H1 (cell line): ENCODE results near the gene ATP6V1E1. TPM values are rescaled to one million over a fixed set of nuclear protein-coding genes. Genes with fewer than 3 reads are reported as not detected.

Source experiments
- CTCF ChIA-PET: fragments of 300-600 bp; sonication (Branson Sonifier 250); formaldehyde crosslinking; loops from one replicate; lab custom pipeline; 2021; ENCODE audit not compliant: partially characterized antibody; lab: Charles Lee
- POLR2A ChIA-PET: fragments of 300-600 bp; sonication (Branson Sonifier 250); formaldehyde crosslinking; loops from one replicate; lab custom pipeline; 2021; ENCODE audit warnings: inconsistent platforms; ENCODE audit not compliant: partially characterized antibody; lab: Charles Lee
- DNase-seq, 2 experiments: peaks; one replicate each; pipeline versions ENCODE4 v3.0.0 to v3.0.0-alpha.2; 2010 to 2022; ENCODE audit warnings: low spot score in 2 of 2, low read depth in 1 of 2, mixed read lengths in 1 of 2
- FAIRE-seq: peaks from 2 replicates; lab custom pipeline; 2011; peaks lifted over from hg19 to GRCh38; lab: Jason Lieb, UNC
- H2AFZ ChIP-seq: 2 replicates; pipeline ENCODE4 v1.8.1; 2012; ENCODE audit warnings: low read length, inconsistent platforms
- H2AK5ac ChIP-seq: 2 replicates; pipeline ENCODE4 v1.6.1; 2013; ENCODE audit warnings: low read depth, low read length
- H2BK120ac ChIP-seq: replicated peaks from 2 replicates; pipeline ENCODE3; 2013; ENCODE audit warnings: low read depth, low read length, inconsistent platforms
- H2BK12ac ChIP-seq: 2 replicates; pipeline ENCODE4 v1.6.1; 2013; ENCODE audit warnings: low read depth, low read length
- H2BK15ac ChIP-seq: 2 replicates; pipeline ENCODE4 v1.6.1; 2013; ENCODE audit warnings: low read length
- H2BK20ac ChIP-seq: 2 replicates; pipeline ENCODE4 v1.6.1; 2013; ENCODE audit warnings: low read length
- H2BK5ac ChIP-seq: 2 replicates; pipeline ENCODE4 v1.6.1; 2013; ENCODE audit warnings: low read depth, low read length
- H3K14ac ChIP-seq: 2 replicates; pipeline ENCODE4 v1.6.1; 2013; ENCODE audit warnings: inconsistent platforms; ENCODE audit not compliant: insufficient read length
- H3K18ac ChIP-seq: 2 replicates; pipeline ENCODE4 v1.6.1; 2013; ENCODE audit warnings: low read length; ENCODE audit errors: extremely low read depth
- H3K23ac ChIP-seq: 2 replicates; pipeline ENCODE4 v1.6.1; 2013; ENCODE audit warnings: inconsistent platforms; ENCODE audit not compliant: insufficient read length
- H3K23me2 ChIP-seq: 2 replicates; pipeline ENCODE4 v1.6.1; 2013; ENCODE audit warnings: low read depth, low read length
- H3K27ac ChIP-seq: 2 replicates; pipeline ENCODE4 v1.6.1; 2011; ENCODE audit warnings: low read depth, low read length, inconsistent platforms
- H3K27me3 ChIP-seq, 4 experiments: replicated peaks in 1 of 4; 1 replicate in 1 of 4; 2 replicates in 3 of 4; pipeline versions ENCODE4 v1.6.1 to v1.8.1; 2011 to 2013; ENCODE audit warnings: low read length in 3 of 4, mild to moderate bottlenecking in 3 of 4, inconsistent platforms in 2 of 4, mixed read lengths in 2 of 4, moderate library complexity in 1 of 4; ENCODE audit not compliant: control insufficient read depth in 3 of 4, insufficient read depth in 3 of 4; ENCODE audit errors: extremely low read depth in 1 of 4
- H3K36me3 ChIP-seq, 4 experiments: 2 replicates each; pipeline versions ENCODE4 v1.6.1 to v1.8.1; 2011 to 2013; ENCODE audit warnings: mild to moderate bottlenecking in 4 of 4, low read length in 3 of 4, moderate library complexity in 2 of 4, control low read depth in 1 of 4, inconsistent platforms in 1 of 4; ENCODE audit not compliant: insufficient read depth in 4 of 4, control insufficient read depth in 2 of 4
- H3K4ac ChIP-seq: replicated peaks from 2 replicates; pipeline ENCODE3; 2013; ENCODE audit warnings: low read length, low read depth, mixed read lengths, inconsistent platforms; ENCODE audit not compliant: insufficient read length
- H3K4me1 ChIP-seq, 4 experiments: replicated peaks in 1 of 4; 1 replicate in 1 of 4; 2 replicates in 3 of 4; pipeline versions ENCODE4 v1.6.1 to v1.8.1; 2011 to 2013; ENCODE audit warnings: low read length in 3 of 4, inconsistent platforms in 2 of 4, mixed read lengths in 1 of 4; ENCODE audit not compliant: insufficient read depth in 4 of 4, control insufficient read depth in 3 of 4
- H3K4me2 ChIP-seq, 2 experiments: 2 replicates each; pipeline versions ENCODE4 v1.6.1 to v1.8.1; 2011 to 2013; ENCODE audit warnings: low read depth in 2 of 2, low read length in 2 of 2, control low read depth in 1 of 2, inconsistent platforms in 1 of 2, mild to moderate bottlenecking in 1 of 2; ENCODE audit not compliant: insufficient read depth in 1 of 2
- H3K4me3 ChIP-seq, 4 experiments: fragments of 200-600, 300-600 bp in 1 of 4; sonication (generic), shearing (Covaris generic), sonication (Bioruptor Twin) in 1 of 4; 2 replicates each; pipeline versions ENCODE4 v1.5.1 to v1.8.1; 2011 to 2016; ENCODE audit warnings: low read length in 4 of 4, low read depth in 3 of 4, control low read depth in 2 of 4, inconsistent platforms in 2 of 4, mild to moderate bottlenecking in 2 of 4, mixed read lengths in 1 of 4, moderate library complexity in 1 of 4; ENCODE audit not compliant: insufficient read depth in 2 of 4; ENCODE audit errors: extremely low read depth in 1 of 4
- H3K56ac ChIP-seq: replicated peaks from 2 replicates; pipeline ENCODE3; 2013; ENCODE audit warnings: low read depth, mild to moderate bottlenecking, mixed read lengths, low read length, inconsistent platforms; ENCODE audit not compliant: insufficient read length
- H3K79me1 ChIP-seq: 2 replicates; pipeline ENCODE4 v1.6.1; 2013; ENCODE audit warnings: low read depth, low read length, control low read depth
- H3K79me2 ChIP-seq, 2 experiments: 2 replicates each; pipeline versions ENCODE4 v1.6.1 to v1.8.1; 2012 to 2013; ENCODE audit warnings: low read length in 2 of 2, mild to moderate bottlenecking in 2 of 2, inconsistent platforms in 1 of 2; ENCODE audit not compliant: insufficient read depth in 2 of 2, control insufficient read depth in 1 of 2
- H3K9ac ChIP-seq, 4 experiments: replicated peaks in 1 of 4; 1 replicate in 1 of 4; 2 replicates in 3 of 4; pipeline versions ENCODE4 v1.6.1 to v1.8.1; 2011 to 2013; ENCODE audit warnings: low read depth in 3 of 4, low read length in 3 of 4, control low read depth in 2 of 4, mild to moderate bottlenecking in 2 of 4, moderate library complexity in 2 of 4, inconsistent platforms in 1 of 4; ENCODE audit errors: extremely low read depth in 1 of 4
- H3K9me3 ChIP-seq, 2 experiments: 2 replicates each; pipeline versions ENCODE4 v1.6.1 to v1.8.1; 2012 to 2013; ENCODE audit warnings: mild to moderate bottlenecking in 2 of 2, moderate library complexity in 2 of 2, control low read depth in 1 of 2, inconsistent platforms in 1 of 2, low read depth in 1 of 2, low read length in 1 of 2, mixed read lengths in 1 of 2; ENCODE audit not compliant: insufficient read depth in 2 of 2
- H4K20me1 ChIP-seq, 2 experiments: replicated peaks in 1 of 2; 2 replicates each; pipeline versions ENCODE3 to v1.8.1; 2011 to 2013; ENCODE audit warnings: inconsistent platforms in 2 of 2, low read length in 2 of 2, mild to moderate bottlenecking in 1 of 2; ENCODE audit not compliant: insufficient read depth in 2 of 2, control insufficient read depth in 1 of 2
- H4K5ac ChIP-seq: 2 replicates; pipeline ENCODE4 v1.6.1; 2013; ENCODE audit warnings: low read length, low read depth, mixed read lengths, inconsistent platforms; ENCODE audit not compliant: insufficient read length
- H4K8ac ChIP-seq: 2 replicates; pipeline ENCODE4 v1.8.0; 2013; ENCODE audit warnings: mild to moderate bottlenecking, moderate library complexity, low read length, inconsistent platforms; ENCODE audit not compliant: insufficient read depth; ENCODE audit errors: extremely low read depth
- H4K91ac ChIP-seq: replicated peaks from 2 replicates; pipeline ENCODE3; 2013; ENCODE audit warnings: low read length, mixed read lengths, inconsistent platforms; ENCODE audit not compliant: insufficient read length
- ASH2L ChIP-seq: fragments of 200-600, 300-600 bp; sonication (generic); IDR thresholded peaks from one replicate; pipeline ENCODE4 v1.7.1; 2017; ENCODE audit warnings: low read length
- CTBP2 ChIP-seq: IDR thresholded peaks from 2 replicates; pipeline ENCODE4 v1.7.0; 2011; ENCODE audit warnings: borderline replicate concordance, mild to moderate bottlenecking, moderate library complexity, mixed read lengths, low read length; ENCODE audit not compliant: insufficient read depth, insufficient read length
- EGR1 ChIP-seq: IDR thresholded peaks from 2 replicates; pipeline ENCODE4 v1.6.1; 2011; ENCODE audit warnings: low read depth, low read length, borderline replicate concordance
- KDM1A ChIP-seq: fragments of 200-600, 300-600 bp; sonication (generic); IDR thresholded peaks from 2 replicates; pipeline ENCODE4 v1.7.1; 2016; ENCODE audit warnings: mild to moderate bottlenecking, low read length, borderline replicate concordance
- MAFK ChIP-seq: IDR thresholded peaks from 2 replicates; pipeline ENCODE4 v1.6.1; 2012; ENCODE audit warnings: low read depth, mild to moderate bottlenecking, improper control_type of control experiment, low read length
- POLR2A ChIP-seq, 2 experiments: IDR thresholded peaks; 1 replicate in 1 of 2; 2 replicates in 1 of 2; pipeline ENCODE4 v1.6.1; 2011; ENCODE audit warnings: low read depth in 2 of 2, low read length in 2 of 2, mild to moderate bottlenecking in 2 of 2; ENCODE audit errors: control extremely low read depth in 1 of 2
- POLR2AphosphoS5 ChIP-seq: IDR thresholded peaks from 2 replicates; pipeline ENCODE4 v1.6.1; 2011; ENCODE audit warnings: low read depth, low read length
- SP4 ChIP-seq: IDR thresholded peaks from 2 replicates; pipeline ENCODE4 v1.6.1; 2012; ENCODE audit warnings: low read length, inconsistent platforms
- TAF1 ChIP-seq: IDR thresholded peaks from 2 replicates; pipeline ENCODE4 v1.6.1; 2011; ENCODE audit warnings: mild to moderate bottlenecking, low read depth, low read length
- YY1 ChIP-seq: IDR thresholded peaks from 2 replicates; pipeline ENCODE4 v1.6.1; 2011; ENCODE audit warnings: low read depth, mild to moderate bottlenecking, low read length
- WGBS, 2 experiments: shearing (Covaris generic) in 1 of 2; methylation state at CpG; one replicate each; pipeline versions ENCODE4 v1.1.6 to v1.1.7; 2013 to 2015; ENCODE audit warnings: low lambda C conversion rate in 2 of 2, mixed read lengths in 2 of 2, inconsistent platforms in 1 of 2, low coverage in 1 of 2, missing lambda C conversion rate in 1 of 2; ENCODE audit not compliant: insufficient replicate concordance in 2 of 2, insufficient coverage in 1 of 2, insufficient read length in 1 of 2; ENCODE audit errors: extremely low coverage in 1 of 2, missing lambda C conversion rate in 1 of 2; 5-methylcytosine and 5-hydroxymethylcytosine counted together
- polyA plus RNA-seq, 7 experiments: library from polyadenylated mRNA; depleted of rRNA in 3 of 7; stranded (reverse) in 5 of 7; unstranded in 2 of 7; fragments of >200 nt in 5 of 7; fragments of 200-250 nt in 2 of 7; gene quantifications; 1 replicate in 5 of 7; 2 replicates in 1 of 7; 4 replicates in 1 of 7; pipeline versions ENCODE4 v1.2.1 to v1.2.3, GENCODE V29; 2011 to 2013; ENCODE audit warnings: missing spikeins in 2 of 7, mixed read lengths in 2 of 7
- total RNA-seq: library from RNA; stranded (reverse); fragmentation: NEBNext Ultra II Directional; extraction: Animal tissue kit (Norgen Biotek cat#: 25700); gene quantifications from 2 replicates; pipeline ENCODE4 v1.2.1, GENCODE V29; 2021

ATP6V1E1 gene
- total and polyA plus RNA-seq, 2 of the 8 experiments (the other 6 are each of a cell fraction or from before 2014, with no cell fraction given) = 80.4 to 88.1 TPM

DNA sequence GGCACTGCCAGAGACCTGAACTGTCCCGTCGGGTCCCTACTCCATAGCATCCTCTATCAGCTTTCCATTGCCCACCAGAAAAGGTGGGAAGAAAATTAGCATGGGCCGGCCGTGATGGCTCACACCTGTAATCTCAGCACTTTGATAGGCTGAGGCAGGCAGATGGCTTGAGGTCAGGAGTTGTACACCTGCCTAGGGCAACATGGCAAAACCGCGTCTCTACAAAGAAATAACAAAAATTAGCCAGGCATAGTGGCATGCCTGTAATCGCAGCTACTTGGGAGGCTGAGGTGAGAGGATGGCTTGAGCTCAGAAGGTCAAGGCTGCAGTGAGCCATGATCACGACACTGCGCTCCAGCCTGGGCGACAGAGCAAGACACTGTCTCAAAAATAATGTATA lies 61.8 kb downstream of the ATP6V1E1 start:
- Histone ChIP-seq H3K27me3 (no peaks in the 10 kb centered on the region), H2BK5ac (no peak overlapping the region), H2BK12ac (no peak overlapping the region), H3K4ac (no peak overlapping the region), H3K9me3 (no peaks in the 10 kb centered on the region), H3K23ac (no peak overlapping the region), H3K23me2 (no peaks in the 10 kb centered on the region), H3K36me3 (no peaks in the 10 kb centered on the region), H2BK15ac (no peak overlapping the region), H4K5ac (no peak overlapping the region), H3K14ac (no peak overlapping the region), H3K9ac (no peak overlapping the region), H4K91ac (no peak overlapping the region), H2AFZ (no peak overlapping the region), H3K4me3 (no peak overlapping the region), H4K8ac (no peak overlapping the region), H3K79me2 (no peaks in the 10 kb centered on the region), H2AK5ac (no peak overlapping the region), H3K4me2 (no peak overlapping the region), H3K4me1 (peaks cover 13 to 28% (median 21%) of the 10 kb centered on the region in 4 experiments; a peak in 6 of 7 replicates), H2BK20ac (no peak overlapping the region), H3K79me1 (no peaks in the 10 kb centered on the region), H4K20me1 (no peaks in the 10 kb centered on the region), H3K56ac (no peak overlapping the region), H3K18ac (no peak overlapping the region), H2BK120ac (no peak overlapping the region), H3K27ac (no peak overlapping the region)
- ChIA-PET POLR2A (interaction anchor here (1.2 to 5.3 kb wide), 2 partner anchors 21 to 73 kb away, joined by 3 to 13 read pairs; no protein-coding TSS in a partner anchor), CTCF (interaction anchor here (0.8 to 3.0 kb wide), 4 partner anchors 8 to 395 kb away, joined by 3 to 16 read pairs (median 4); no protein-coding TSS in a partner anchor)
- FAIRE-seq = no peak
- WGBS, 2 experiments = 88% methylated on average over 10 of the region's 10 CpGs; no CpG with 5 or more reads in 1 of the 2 experiments
- DNase-seq = no peak
- TF ChIP-seq POLR2A (IDR thresholded peaks at IDR 0.05; ENCODE audit: control extremely low read depth in 1 of 2, low read depth in 2 of 2, low read length in 2 of 2) (no peak), POLR2AphosphoS5 (no peak), YY1 (no peak), ASH2L (no peak), TAF1 (no peak), MAFK (no peak), SP4 (no peak), KDM1A (no peak), CTBP2 (no peak), EGR1 (no peak)
